DMS 273 treated with DMSO at 0.1 percent for 48 hours (cell line): ENCODE measurements around the gene OLFM2.
"Not testable (repeated sequence)": the region's sequence is repeated elsewhere in the genome, so short reads cannot be mapped to it uniquely, and the experiment has no call there.

ENCODE experiments used
- DNase-seq: peaks from one replicate; lab custom pipeline; 2025; lab: John Stamatoyannopoulos, UW

Gene OLFM2

GRCh38 chr19:9828551-9829063, 107.7 kb downstream of the OLFM2 start:
- DNase-seq: no peak

GRCh38 chr19:9827289-9828238, 108.8 kb downstream of the OLFM2 start, which contains the start of gene UBL5:
TSS of gene UBL5 (plus strand) at chr19:9827918. CDS start at chr19:9828338, 420 bp downstream.
- DNase-seq: peak; percentile 76

GRCh38 chr19:9823816-9824215, 112.5 kb downstream of the OLFM2 start:
- no peak for DNase-seq

- not testable (repeated sequence) for DNase-seq
These were observed 116.3 kb downstream of the OLFM2 start for GRCh38 chr19:9820034-9820433.

GRCh38 chr19:9819596-9819909, 116.8 kb downstream of the OLFM2 start:
- DNase-seq: no peak

- peak; percentile 97 for DNase-seq
These were observed 117.3 kb downstream of the OLFM2 start, which contains the start of gene FBXL12 for GRCh38 chr19:9818734-9819595. TSS of gene FBXL12 (minus strand) at chr19:9819079. CDS start at chr19:9818813, 266 bp downstream.

- no peak for DNase-seq
These were observed 118.1 kb downstream of the OLFM2 start for GRCh38 chr19:9818175-9818733.

- DNase-seq: no peak
These were observed 125.2 kb downstream of the OLFM2 start for GRCh38 chr19:9811139-9811538.

- DNase-seq: no peak
These were observed 127.2 kb downstream of the OLFM2 start for GRCh38 chr19:9808855-9809824.

- DNase-seq: no peak
These were observed 129.5 kb downstream of the OLFM2 start for GRCh38 chr19:9806803-9807202.
